Activated T-cell treated with anti-CD3 and anti-CD28 coated beads, Interleukin-2, amount 50 U/mL, for 72 hours (primary cell): Measurements from ENCODE around the gene EGR4. TPM values are rescaled to one million over a fixed set of nuclear protein-coding genes. Genes with fewer than 3 reads are reported as not detected.

ENCODE experiments used
- ATAC-seq, 2 donors: fragments of 150-1000 bp; cut with Tn5 transposase; replicated peaks in 1 of 2; 2 replicates each; pipeline ENCODE4 v1.10.0; 2021; ENCODE audit warnings: moderate library complexity in 2 of 2, mild to moderate bottlenecking in 1 of 2
- DNase-seq, 2 donors: peaks; one replicate each; pipeline ENCODE4 v3.0.0; 2021 to 2022; ENCODE audit warnings: mixed read lengths in 1 of 2
- H3K27ac Mint-ChIP-seq: one replicate; pipeline ENCODE4 v1.8.0; 2022; ENCODE audit warnings: mild to moderate bottlenecking, moderate library complexity, mixed read lengths
- H3K27me3 Mint-ChIP-seq: one replicate; pipeline ENCODE4 v1.8.0; 2022; ENCODE audit warnings: low read depth, mixed read lengths
- H3K36me3 Mint-ChIP-seq, 2 donors: one replicate each; pipeline ENCODE4 v1.8.0; 2022; ENCODE audit warnings: mixed read lengths in 2 of 2, mild to moderate bottlenecking in 1 of 2; ENCODE audit not compliant: insufficient read depth in 2 of 2
- H3K4me1 Mint-ChIP-seq: one replicate; pipeline ENCODE4 v1.8.0; 2022; ENCODE audit warnings: low read depth, mixed read lengths
- H3K4me3 Mint-ChIP-seq, 2 donors: one replicate each; pipeline ENCODE4 v1.8.0; 2022; ENCODE audit warnings: mild to moderate bottlenecking in 2 of 2, mixed read lengths in 2 of 2, moderate library complexity in 2 of 2
- H3K9me3 Mint-ChIP-seq, 2 donors: one replicate each; pipeline ENCODE4 v1.8.0; 2022; ENCODE audit warnings: mixed read lengths in 2 of 2
- total RNA-seq, 2 donors: library from RNA; stranded (reverse); gene quantifications; one replicate each; pipeline ENCODE4 v1.2.3, GENCODE V29; 2022

Gene EGR4
- total RNA-seq, result 1 to 10 TPM; 1.6 to 2.1 TPM

DNA sequence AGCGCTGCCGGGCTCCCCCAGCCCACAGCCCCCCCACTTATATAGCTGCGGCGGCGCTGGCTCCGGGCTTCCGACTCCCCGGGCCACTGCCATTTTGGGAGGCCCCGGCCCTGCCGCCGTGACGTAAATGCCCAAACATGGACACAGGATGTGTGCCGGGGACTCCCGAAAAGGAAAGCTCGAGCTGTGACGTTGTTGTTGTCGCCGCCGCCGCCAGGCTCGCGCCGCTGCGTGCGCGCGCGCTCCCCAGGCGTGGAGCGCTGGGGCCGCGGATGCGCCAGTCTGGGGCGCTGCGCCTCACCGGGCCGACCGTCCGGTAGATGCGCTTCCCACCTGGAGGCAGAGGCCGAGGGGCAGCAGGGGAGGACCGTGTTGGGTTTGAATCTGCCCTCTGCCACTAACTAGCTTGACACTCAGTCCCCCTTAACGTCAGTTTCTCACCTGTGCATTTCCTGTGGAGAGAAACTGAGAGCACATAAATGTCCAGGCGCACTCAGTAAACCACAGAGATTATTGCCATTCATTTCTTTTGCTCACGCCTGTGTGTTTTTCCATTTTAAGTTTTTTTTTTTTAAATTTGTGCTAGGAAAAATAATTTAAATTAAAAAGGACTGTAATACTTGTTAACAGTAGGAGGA lies at the start of gene EGR4:
EGR4 (minus strand) TSS at position 15 of the 638 bp plus-strand sequence. CDS start 231 bp downstream, outside the sequence.
- ATAC-seq (peak; percentile 94 to 95), DNase-seq (peak; percentile 93 to 94)
- Mint-ChIP-seq H3K27me3 (peaks cover 71% of the 10 kb centered on the region), H3K36me3 (no peaks in the 10 kb centered on the region), H3K27ac (no peak within 1 kb of the TSS), H3K4me3 (peak within 1 kb of the TSS; percentile 85 to 86), H3K9me3 (no peaks in the 10 kb centered on the region), H3K4me1 (peaks cover 13% of the 10 kb centered on the region)

- ATAC-seq (no peak), DNase-seq (no peak)
- no peaks in the 10 kb centered on the region for H3K36me3 Mint-ChIP-seq
- H3K4me3 Mint-ChIP-seq, result no peak overlapping the region
- H3K27me3 Mint-ChIP-seq, result no peaks in the 10 kb centered on the region
- no peaks in the 10 kb centered on the region for H3K9me3 Mint-ChIP-seq
- H3K4me1 Mint-ChIP-seq, result no peaks in the 10 kb centered on the region
- no peak overlapping the region for H3K27ac Mint-ChIP-seq
These were observed 47.7 kb upstream of the EGR4 start for GRCh38 chr2:73341039-73341438.

- ATAC-seq (no peak), DNase-seq (no peak)
- Mint-ChIP-seq H3K4me3 (no peak overlapping the region), H3K36me3 (peaks cover 0 to 4% of the 10 kb centered on the region in 2 donors), H3K4me1 (no peaks in the 10 kb centered on the region), H3K9me3 (peaks cover 0 to 2% of the 10 kb centered on the region in 2 donors), H3K27ac (no peak overlapping the region), H3K27me3 (no peaks in the 10 kb centered on the region)
These were observed 45.9 kb upstream of the EGR4 start for GRCh38 chr2:73339201-73339600.

GRCh38 chr2:73337828-73338227 lies 44.5 kb upstream of the EGR4 start:
- peaks cover 0 to 4% of the 10 kb centered on the region in 2 donors for H3K36me3 Mint-ChIP-seq
- ATAC-seq, result no peak
- DNase-seq, result no peak
- H3K27ac Mint-ChIP-seq, result no peak overlapping the region
- H3K4me3 Mint-ChIP-seq, result no peak overlapping the region
- H3K27me3 Mint-ChIP-seq, result no peaks in the 10 kb centered on the region
- peaks cover 0 to 2% of the 10 kb centered on the region in 2 donors for H3K9me3 Mint-ChIP-seq
- no peaks in the 10 kb centered on the region for H3K4me1 Mint-ChIP-seq

DNA sequence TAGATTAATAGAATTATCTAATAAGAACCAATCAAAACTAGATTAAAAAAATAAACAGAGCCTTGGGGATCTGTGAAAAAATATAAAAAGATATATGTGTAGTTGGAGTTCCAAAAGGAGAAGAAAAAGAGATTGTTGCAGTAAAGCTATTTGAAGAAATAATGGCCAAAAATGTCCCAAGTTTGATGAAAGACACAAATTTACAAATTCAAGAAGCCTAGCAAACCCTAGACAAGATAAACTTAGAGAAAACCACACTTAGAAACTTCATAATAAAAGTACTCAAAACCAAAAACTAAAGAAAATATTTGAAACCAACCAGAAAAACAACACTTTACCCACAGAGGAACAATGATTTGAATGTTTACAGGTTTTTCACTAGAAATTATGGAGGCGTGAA lies 41.3 kb upstream of the EGR4 start:
- Mint-ChIP-seq H3K4me3 (no peak overlapping the region), H3K9me3 (peaks cover 0 to 2% of the 10 kb centered on the region in 2 donors), H3K36me3 (peaks cover 0 to 4% of the 10 kb centered on the region in 2 donors), H3K4me1 (no peaks in the 10 kb centered on the region), H3K27ac (no peak overlapping the region), H3K27me3 (peaks cover 7% of the 10 kb centered on the region)
- DNase-seq, result no peak
- ATAC-seq, result no peak

- Mint-ChIP-seq H3K27me3 (peaks cover 10% of the 10 kb centered on the region), H3K36me3 (peaks cover 0 to 4% of the 10 kb centered on the region in 2 donors), H3K9me3 (peaks cover 0 to 2% of the 10 kb centered on the region in 2 donors), H3K27ac (no peak overlapping the region), H3K4me1 (no peaks in the 10 kb centered on the region), H3K4me3 (no peak overlapping the region)
- DNase-seq (no peak), ATAC-seq (no peak)
These were observed 40.7 kb upstream of the EGR4 start for GRCh38 chr2:73334045-73334444.

DNA sequence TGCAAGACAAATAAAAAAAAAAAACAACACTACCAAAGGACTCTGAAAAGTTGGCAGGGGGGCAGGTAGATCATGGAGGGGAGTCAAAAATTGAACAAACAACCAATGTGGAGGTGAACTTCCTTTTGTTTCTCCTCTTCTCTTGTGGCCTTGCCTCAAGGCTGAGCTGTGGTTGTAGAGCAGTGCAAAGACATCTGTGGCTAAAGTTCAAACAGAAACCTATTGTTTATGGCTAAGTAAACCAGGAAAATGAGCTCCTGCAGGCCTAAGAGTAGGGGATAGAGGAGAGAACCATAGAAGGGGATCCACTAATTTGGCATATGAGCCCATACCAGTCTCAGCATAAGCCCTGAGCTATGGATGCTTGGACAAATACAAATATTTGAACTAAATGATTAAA lies 40.2 kb upstream of the EGR4 start:
- H3K27ac Mint-ChIP-seq, result no peak overlapping the region
- peaks cover 0 to 4% of the 10 kb centered on the region in 2 donors for H3K36me3 Mint-ChIP-seq
- H3K27me3 Mint-ChIP-seq, result peaks cover 10% of the 10 kb centered on the region
- DNase-seq (no peak), ATAC-seq (no peak)
- no peaks in the 10 kb centered on the region for H3K4me1 Mint-ChIP-seq
- H3K9me3 Mint-ChIP-seq, result peaks cover 0 to 2% of the 10 kb centered on the region in 2 donors
- no peak overlapping the region for H3K4me3 Mint-ChIP-seq

DNA sequence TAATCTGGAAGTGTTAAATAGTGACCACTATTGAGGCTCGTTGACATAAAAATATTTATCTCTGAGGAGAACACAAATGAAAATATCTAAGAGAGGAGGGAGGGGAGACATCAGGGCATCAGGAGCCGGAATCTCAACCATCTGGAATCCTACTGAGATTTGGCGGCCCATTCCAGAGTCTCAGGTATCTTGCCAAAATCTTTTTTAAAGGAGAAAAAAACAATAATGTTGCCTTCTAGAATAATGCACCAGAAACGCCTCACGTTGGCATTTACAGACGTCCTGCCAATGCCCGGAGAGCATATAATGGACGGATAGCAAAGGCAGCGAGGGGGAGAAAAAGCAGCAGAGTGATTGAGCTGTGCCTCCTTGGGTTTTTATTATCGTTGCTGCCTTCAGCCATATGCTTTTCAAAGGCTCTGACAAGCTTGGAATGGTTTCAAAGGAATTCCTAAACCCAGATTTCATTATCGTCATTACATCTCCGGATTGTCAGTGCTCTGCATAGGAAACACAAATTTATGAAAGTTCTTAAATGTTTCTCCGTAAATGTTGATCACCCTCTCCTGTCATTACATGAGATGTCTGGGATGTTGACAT lies 30.9 kb upstream of the EGR4 start:
- Mint-ChIP-seq H3K27ac (no peak overlapping the region), H3K4me3 (no peak overlapping the region), H3K9me3 (no peaks in the 10 kb centered on the region), H3K27me3 (peaks cover 31% of the 10 kb centered on the region), H3K4me1 (no peaks in the 10 kb centered on the region), H3K36me3 (no peaks in the 10 kb centered on the region)
- ATAC-seq (no peak), DNase-seq (no peak)

DNA sequence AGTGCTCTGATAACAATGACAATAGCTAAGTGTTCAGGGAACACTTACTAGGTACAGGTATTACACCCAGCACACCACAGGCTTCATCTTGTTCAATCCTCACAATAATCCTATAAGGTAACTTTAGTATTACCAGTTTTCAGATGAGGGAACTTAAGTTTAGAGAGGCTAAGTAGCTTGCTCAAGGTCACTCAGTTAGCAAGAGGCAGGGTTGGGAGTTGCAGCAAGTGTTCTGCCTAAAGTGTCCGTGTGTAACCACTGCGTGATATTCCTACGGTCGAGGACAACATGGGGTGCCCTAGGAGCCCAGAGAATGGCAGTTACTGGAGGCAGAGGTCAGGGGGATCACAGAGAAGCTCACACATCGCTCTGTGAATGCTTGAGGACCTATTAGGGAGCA lies 30.2 kb upstream of the EGR4 start:
- DNase-seq (no peak), ATAC-seq (no peak)
- no peak overlapping the region for H3K4me3 Mint-ChIP-seq
- H3K9me3 Mint-ChIP-seq, result no peaks in the 10 kb centered on the region
- H3K4me1 Mint-ChIP-seq, result no peaks in the 10 kb centered on the region
- no peaks in the 10 kb centered on the region for H3K36me3 Mint-ChIP-seq
- peaks cover 36% of the 10 kb centered on the region for H3K27me3 Mint-ChIP-seq
- no peak overlapping the region for H3K27ac Mint-ChIP-seq

DNA sequence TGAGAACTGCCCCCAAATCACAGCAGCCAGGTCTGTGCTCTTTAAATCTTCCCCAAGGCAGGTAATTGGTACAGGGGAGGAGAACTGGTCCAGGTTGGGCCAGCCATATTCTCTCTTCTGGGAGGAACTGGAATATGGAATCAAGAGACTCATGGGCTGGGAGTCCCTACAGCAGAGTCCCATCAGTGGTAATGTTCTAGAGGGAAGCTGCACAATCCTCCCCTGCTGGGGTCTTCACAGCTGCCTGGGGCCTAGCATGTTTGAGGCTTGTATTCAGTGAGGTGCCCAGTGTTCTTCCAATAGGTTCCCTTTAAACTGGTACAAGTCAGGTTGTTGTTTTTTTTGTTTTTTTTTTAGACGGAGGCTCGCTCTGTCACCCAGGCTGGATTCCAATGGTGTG lies 21.1 kb upstream of the EGR4 start:
- peaks cover 0 to 2% of the 10 kb centered on the region in 2 donors for H3K36me3 Mint-ChIP-seq
- peaks cover 53% of the 10 kb centered on the region for H3K27me3 Mint-ChIP-seq
- no peak overlapping the region for H3K27ac Mint-ChIP-seq

DNA sequence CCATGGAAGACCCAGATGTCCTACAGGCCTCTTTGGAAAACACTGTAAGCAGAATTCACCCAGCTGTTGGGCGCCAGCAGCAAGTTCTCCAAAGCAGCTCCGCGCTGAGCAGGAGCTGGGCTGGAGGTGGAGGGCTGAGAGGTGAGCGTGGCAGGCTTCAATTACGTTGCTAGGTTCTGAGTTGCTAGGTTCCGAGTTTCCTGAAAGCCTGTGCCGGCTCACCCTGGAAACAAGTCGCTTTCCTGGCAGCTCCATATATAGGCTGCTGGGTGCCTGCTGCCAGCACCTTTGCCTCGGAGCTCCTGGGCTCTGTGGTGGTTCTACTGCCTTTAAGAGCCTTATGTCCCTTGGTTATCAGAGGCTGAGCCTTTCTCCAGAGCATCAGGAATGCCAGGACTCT lies 14.4 kb upstream of the EGR4 start:
- Mint-ChIP-seq H3K4me3 (no peak overlapping the region), H3K27me3 (peaks cover 16% of the 10 kb centered on the region), H3K36me3 (peaks cover 0 to 2% of the 10 kb centered on the region in 2 donors), H3K27ac (no peak overlapping the region), H3K4me1 (no peaks in the 10 kb centered on the region), H3K9me3 (no peaks in the 10 kb centered on the region)
- no peak for ATAC-seq
- no peak for DNase-seq

More for the DNA sequence above, 21.1 kb upstream of the EGR4 start:
- H3K4me1 Mint-ChIP-seq, result no peaks in the 10 kb centered on the region
- H3K9me3 Mint-ChIP-seq, result no peaks in the 10 kb centered on the region
- DNase-seq (no peak), ATAC-seq (no peak)
- H3K4me3 Mint-ChIP-seq, result no peak overlapping the region

GRCh38 chr2:73301636-73302035 lies 8.3 kb upstream of the EGR4 start:
- H3K4me1 Mint-ChIP-seq, result peaks cover 4% of the 10 kb centered on the region
- H3K27ac Mint-ChIP-seq, result no peak overlapping the region
- ATAC-seq (no peak), DNase-seq (no peak)
- H3K27me3 Mint-ChIP-seq, result peaks cover 52% of the 10 kb centered on the region
- no peaks in the 10 kb centered on the region for H3K9me3 Mint-ChIP-seq
- no peak overlapping the region for H3K4me3 Mint-ChIP-seq
- H3K36me3 Mint-ChIP-seq, result no peaks in the 10 kb centered on the region

DNA sequence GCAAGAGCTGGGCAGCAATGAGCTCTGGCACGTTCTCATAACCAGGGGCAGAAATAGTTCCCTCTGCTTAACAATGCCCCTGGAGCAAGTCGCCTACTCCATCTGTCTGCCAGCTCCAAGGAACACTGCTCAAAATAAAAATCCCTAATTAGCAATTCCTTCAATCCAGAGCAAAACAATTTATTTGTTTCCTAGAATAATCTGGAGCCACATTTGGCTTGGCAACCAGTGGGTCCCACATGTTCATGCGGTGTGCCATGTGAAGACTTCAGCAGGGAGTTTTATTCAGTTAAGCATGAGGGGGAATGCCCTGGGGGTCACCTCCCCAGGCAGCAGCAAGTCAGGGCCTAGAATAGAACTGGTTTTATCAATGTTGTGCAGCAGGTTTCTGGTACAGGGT lies 7.6 kb upstream of the EGR4 start:
- no peak for ATAC-seq
- Mint-ChIP-seq H3K4me1 (peaks cover 4% of the 10 kb centered on the region), H3K9me3 (no peaks in the 10 kb centered on the region), H3K27ac (no peak overlapping the region), H3K36me3 (no peaks in the 10 kb centered on the region), H3K27me3 (peaks cover 57% of the 10 kb centered on the region), H3K4me3 (no peak overlapping the region)
- DNase-seq, result no peak

GRCh38 chr2:73297586-73297985 lies 4.2 kb upstream of the EGR4 start:
- Mint-ChIP-seq H3K27ac (no peak overlapping the region), H3K36me3 (no peaks in the 10 kb centered on the region), H3K9me3 (no peaks in the 10 kb centered on the region), H3K4me1 (peaks cover 4% of the 10 kb centered on the region), H3K27me3 (peaks cover 75% of the 10 kb centered on the region), H3K4me3 (no peak overlapping the region)
- ATAC-seq (no peak), DNase-seq (no peak)
